ENCODE data around the gene DLX2.

Gene DLX2

DNA sequence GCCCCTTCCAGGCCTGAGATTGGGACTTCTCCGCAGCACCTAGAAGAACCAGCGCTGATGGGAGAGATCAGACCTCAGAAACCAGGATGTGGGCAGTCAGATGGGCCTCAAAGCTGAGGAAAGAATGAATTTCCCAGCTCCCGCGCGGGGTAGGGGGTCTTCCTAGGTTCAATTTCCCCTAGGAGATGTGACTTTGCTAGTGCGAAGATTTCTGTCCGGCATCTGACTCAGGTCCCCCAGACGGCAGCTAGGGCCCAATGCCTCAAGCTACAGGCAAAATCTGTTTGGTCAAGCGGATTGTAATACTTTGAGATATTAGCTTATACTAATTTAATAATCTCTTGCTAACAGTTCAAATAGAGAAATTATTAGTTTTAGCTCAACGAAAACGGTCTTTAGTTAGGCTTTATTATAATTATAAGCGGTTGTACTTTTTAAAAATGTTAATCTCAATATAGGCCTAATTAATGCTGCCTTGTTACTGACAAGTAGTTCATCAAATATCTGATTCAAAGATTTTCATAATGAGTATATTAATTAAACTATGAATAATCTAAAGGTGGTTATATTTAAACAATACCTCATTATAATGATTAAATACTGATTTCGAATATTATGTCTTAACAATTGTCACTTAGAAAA, 11.6 kb downstream of the DLX2 start:
- H3K4me1 ChIP-seq (ENCODE audit: insufficient read depth, low read length, poor library complexity, severe bottlenecking) = peaks cover 3% of the 10 kb centered on the region

DNA sequence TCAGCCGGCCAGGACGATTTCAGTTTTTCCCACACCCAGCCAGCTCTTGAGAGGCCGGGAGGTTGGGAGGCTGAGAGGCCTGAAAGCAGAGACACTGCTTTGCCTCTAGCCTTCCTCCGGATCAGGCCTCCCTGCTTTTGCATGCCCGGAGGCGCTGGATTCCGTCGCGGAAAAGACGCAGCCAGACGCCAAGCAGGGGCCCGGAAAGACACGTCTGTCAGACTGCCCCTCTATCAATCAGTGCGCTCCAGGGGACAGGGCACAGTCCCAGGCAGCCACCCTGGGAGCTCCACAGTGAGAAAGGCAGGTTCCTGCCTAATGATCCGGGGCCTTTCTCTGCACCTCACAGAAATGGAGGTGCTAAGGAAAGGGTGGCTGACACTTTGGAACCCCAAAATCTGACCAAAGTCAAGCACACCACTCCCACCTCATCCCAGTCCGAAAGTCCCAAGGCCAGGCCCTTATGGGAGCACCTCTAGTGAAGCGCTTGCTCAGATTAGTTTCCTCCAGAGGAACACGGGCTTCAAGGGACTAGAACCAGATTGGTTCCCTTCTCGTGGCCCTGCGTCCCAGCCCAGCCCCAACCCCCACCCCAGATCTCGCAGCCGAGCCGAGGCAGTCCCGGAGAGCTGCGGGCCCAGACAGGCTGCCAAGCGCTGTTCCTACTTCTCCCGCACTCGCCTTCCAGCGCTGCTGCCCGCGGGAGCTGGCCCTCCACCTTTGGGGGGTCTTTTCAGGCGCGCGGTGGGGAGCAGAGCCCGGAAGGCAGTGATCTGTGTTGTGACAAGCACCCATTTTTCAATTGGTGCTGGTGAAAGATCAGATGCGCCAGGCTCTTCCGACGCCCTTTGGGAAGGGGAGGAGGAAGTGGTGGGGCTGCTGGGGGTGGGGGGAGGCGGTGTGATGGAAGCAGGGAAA, 12.4 kb downstream of the DLX2 start:
- H3K36me3 ChIP-seq (ENCODE audit: insufficient read depth, low read length) = no peaks in the 10 kb centered on the region
- no peaks in the 10 kb centered on the region for H3K9me3 ChIP-seq (ENCODE audit: insufficient read depth, low read depth, low read length)
- H4K20me1 ChIP-seq (ENCODE audit: insufficient read depth, low read length, poor library complexity, severe bottlenecking) = no peaks in the 10 kb centered on the region
- H3K27me3 ChIP-seq (ENCODE audit: insufficient read depth, low read length, poor library complexity, severe bottlenecking) = peaks cover 27% of the 10 kb centered on the region
- H3K9me2 ChIP-seq (replicated peaks; ENCODE audit: low read depth, low read length) = no peaks in the 10 kb centered on the region
- H3K4me1 ChIP-seq (ENCODE audit: insufficient read depth, low read length, poor library complexity, severe bottlenecking) = no peaks in the 10 kb centered on the region
- no peak overlapping the region for H3K4me3 ChIP-seq (ENCODE audit: low read length, poor library complexity, severe bottlenecking)
- H2AFZ ChIP-seq (ENCODE audit: low read length) = no peak overlapping the region
- H3F3A ChIP-seq (ENCODE audit: low read depth) = no peaks in the 10 kb centered on the region; the same call in 1 of the 2 replicates
- TF ChIP-seq EZH2phosphoT487 (IDR thresholded peaks at IDR 0.05; ENCODE audit: borderline replicate concordance) = no peak
- TF ChIP-seq, protein P1, sequence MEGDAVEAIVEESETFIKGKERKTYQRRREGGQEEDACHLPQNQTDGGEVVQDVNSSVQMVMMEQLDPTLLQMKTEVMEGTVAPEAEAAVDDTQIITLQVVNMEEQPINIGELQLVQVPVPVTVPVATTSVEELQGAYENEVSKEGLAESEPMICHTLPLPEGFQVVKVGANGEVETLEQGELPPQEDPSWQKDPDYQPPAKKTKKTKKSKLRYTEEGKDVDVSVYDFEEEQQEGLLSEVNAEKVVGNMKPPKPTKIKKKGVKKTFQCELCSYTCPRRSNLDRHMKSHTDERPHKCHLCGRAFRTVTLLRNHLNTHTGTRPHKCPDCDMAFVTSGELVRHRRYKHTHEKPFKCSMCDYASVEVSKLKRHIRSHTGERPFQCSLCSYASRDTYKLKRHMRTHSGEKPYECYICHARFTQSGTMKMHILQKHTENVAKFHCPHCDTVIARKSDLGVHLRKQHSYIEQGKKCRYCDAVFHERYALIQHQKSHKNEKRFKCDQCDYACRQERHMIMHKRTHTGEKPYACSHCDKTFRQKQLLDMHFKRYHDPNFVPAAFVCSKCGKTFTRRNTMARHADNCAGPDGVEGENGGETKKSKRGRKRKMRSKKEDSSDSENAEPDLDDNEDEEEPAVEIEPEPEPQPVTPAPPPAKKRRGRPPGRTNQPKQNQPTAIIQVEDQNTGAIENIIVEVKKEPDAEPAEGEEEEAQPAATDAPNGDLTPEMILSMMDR (conservative IDR thresholded peaks at IDR 0.05; ENCODE audit: low read length) = no peak
- no peak overlapping the region for H3K4me2 ChIP-seq (ENCODE audit: low read depth, low read length, poor library complexity, severe bottlenecking)
- H3K9ac ChIP-seq (ENCODE audit: low read depth, low read length, poor library complexity, severe bottlenecking) = no peak overlapping the region
- H3K79me2 ChIP-seq (ENCODE audit: insufficient read depth, low read length) = no peaks in the 10 kb centered on the region

More for the DNA sequence above, 11.6 kb downstream of the DLX2 start:
- Histone ChIP-seq H3K9ac (ENCODE audit: low read depth, low read length, poor library complexity, severe bottlenecking) (no peak overlapping the region), H2AFZ (ENCODE audit: low read length) (no peak overlapping the region), H4K20me1 (ENCODE audit: insufficient read depth, low read length, poor library complexity, severe bottlenecking) (no peaks in the 10 kb centered on the region), H3K9me3 (ENCODE audit: insufficient read depth, low read depth, low read length) (no peaks in the 10 kb centered on the region), H3K4me3 (ENCODE audit: low read length, poor library complexity, severe bottlenecking) (no peak overlapping the region), H3K4me2 (ENCODE audit: low read depth, low read length, poor library complexity, severe bottlenecking) (no peak overlapping the region), H3K36me3 (ENCODE audit: insufficient read depth, low read length) (no peaks in the 10 kb centered on the region), H3K9me2 (replicated peaks; ENCODE audit: low read depth, low read length) (no peaks in the 10 kb centered on the region), H3K79me2 (ENCODE audit: insufficient read depth, low read length) (no peaks in the 10 kb centered on the region), H3F3A (ENCODE audit: low read depth) (no peaks in the 10 kb centered on the region; the same call in 1 of the 2 replicates), H3K27me3 (ENCODE audit: insufficient read depth, low read length, poor library complexity, severe bottlenecking) (peaks cover 27% of the 10 kb centered on the region)
- TF ChIP-seq, protein P1 (conservative IDR thresholded peaks at IDR 0.05; ENCODE audit: low read length) = no peak
- no peak for TF ChIP-seq EZH2phosphoT487 (IDR thresholded peaks at IDR 0.05; ENCODE audit: borderline replicate concordance)

DNA sequence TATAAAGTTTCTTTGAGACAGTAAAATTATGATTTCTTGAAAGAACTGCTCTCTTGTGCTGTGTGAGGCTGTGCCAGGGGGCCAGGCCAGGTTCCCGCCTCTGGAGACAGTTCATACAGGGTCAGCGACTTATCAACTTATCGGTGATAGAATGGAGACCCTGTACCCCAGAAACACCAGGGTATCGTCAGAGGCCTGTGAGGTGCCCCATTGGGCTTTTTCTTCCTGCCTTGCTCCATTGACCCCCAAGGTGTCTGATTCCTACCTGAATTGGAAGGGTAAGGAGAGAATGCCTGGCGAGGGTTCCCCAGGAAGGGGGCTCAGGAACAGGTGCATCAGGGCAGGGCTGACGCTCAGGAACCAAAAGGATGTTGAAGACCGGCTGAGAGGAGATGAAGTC, 13.1 kb downstream of the DLX2 start:
- no peak overlapping the region for H2AFZ ChIP-seq (ENCODE audit: low read length)
- H3K4me3 ChIP-seq (ENCODE audit: low read length, poor library complexity, severe bottlenecking) = no peak overlapping the region
- no peaks in the 10 kb centered on the region for H3K4me1 ChIP-seq (ENCODE audit: insufficient read depth, low read length, poor library complexity, severe bottlenecking)

More for the DNA sequence above, 13.1 kb downstream of the DLX2 start:
- H3K9me2 ChIP-seq (replicated peaks; ENCODE audit: low read depth, low read length) = no peaks in the 10 kb centered on the region
- H3K79me2 ChIP-seq (ENCODE audit: insufficient read depth, low read length) = no peaks in the 10 kb centered on the region
- H3K9me3 ChIP-seq (ENCODE audit: insufficient read depth, low read depth, low read length) = no peaks in the 10 kb centered on the region
- no peak overlapping the region for H3K9ac ChIP-seq (ENCODE audit: low read depth, low read length, poor library complexity, severe bottlenecking)
- H3K4me2 ChIP-seq (ENCODE audit: low read depth, low read length, poor library complexity, severe bottlenecking) = no peak overlapping the region
- TF ChIP-seq, protein P1 (conservative IDR thresholded peaks at IDR 0.05; ENCODE audit: low read length) = no peak
- no peak for TF ChIP-seq EZH2phosphoT487 (IDR thresholded peaks at IDR 0.05; ENCODE audit: borderline replicate concordance)
- H3K27me3 ChIP-seq (ENCODE audit: insufficient read depth, low read length, poor library complexity, severe bottlenecking) = peaks cover 22% of the 10 kb centered on the region
- H4K20me1 ChIP-seq (ENCODE audit: insufficient read depth, low read length, poor library complexity, severe bottlenecking) = no peaks in the 10 kb centered on the region
- H3K36me3 ChIP-seq (ENCODE audit: insufficient read depth, low read length) = no peaks in the 10 kb centered on the region
- H3F3A ChIP-seq (ENCODE audit: low read depth) = no peaks in the 10 kb centered on the region; the same call in 1 of the 2 replicates

Measured in Loucy (cell line).